Inferior parietal cortex (tissue), 1 donor: ENCODE data around the gene ENGASE.
"Not testable (repeated sequence)": the region's sequence is repeated elsewhere in the genome, so short reads cannot be mapped to it uniquely, and the experiment has no call there.

ENCODE experiments used
- DNase-seq: peaks from one replicate; pipeline ENCODE4 v3.0.0-alpha.2; 2016; ENCODE audit errors: extremely low spot score

The ENGASE gene, protein sequence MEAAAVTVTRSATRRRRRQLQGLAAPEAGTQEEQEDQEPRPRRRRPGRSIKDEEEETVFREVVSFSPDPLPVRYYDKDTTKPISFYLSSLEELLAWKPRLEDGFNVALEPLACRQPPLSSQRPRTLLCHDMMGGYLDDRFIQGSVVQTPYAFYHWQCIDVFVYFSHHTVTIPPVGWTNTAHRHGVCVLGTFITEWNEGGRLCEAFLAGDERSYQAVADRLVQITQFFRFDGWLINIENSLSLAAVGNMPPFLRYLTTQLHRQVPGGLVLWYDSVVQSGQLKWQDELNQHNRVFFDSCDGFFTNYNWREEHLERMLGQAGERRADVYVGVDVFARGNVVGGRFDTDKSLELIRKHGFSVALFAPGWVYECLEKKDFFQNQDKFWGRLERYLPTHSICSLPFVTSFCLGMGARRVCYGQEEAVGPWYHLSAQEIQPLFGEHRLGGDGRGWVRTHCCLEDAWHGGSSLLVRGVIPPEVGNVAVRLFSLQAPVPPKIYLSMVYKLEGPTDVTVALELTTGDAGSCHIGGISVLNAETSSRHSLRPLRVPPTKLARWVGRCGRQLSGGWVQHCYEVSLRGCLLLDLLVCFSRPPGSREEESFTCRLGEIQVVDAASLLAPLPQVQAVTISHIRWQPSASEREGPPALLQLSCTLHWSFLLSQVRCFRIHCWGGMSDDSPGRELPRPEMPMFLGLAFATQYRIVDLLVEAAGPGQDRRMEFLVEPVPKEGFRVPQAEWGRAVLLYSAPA

GRCh38 chr17:79074649-79075445, at the start of gene ENGASE:
ENGASE (plus strand) TSS chr17:79074824; CDS start chr17:79074945, 121 bp downstream.
- DNase-seq: peak; percentile 91

GRCh38 chr17:79024901-79025737, 49.5 kb upstream of the ENGASE start:
- DNase-seq: no peak

GRCh38 chr17:79026376-79027273, 48.0 kb upstream of the ENGASE start:
- no peak for DNase-seq

DNA sequence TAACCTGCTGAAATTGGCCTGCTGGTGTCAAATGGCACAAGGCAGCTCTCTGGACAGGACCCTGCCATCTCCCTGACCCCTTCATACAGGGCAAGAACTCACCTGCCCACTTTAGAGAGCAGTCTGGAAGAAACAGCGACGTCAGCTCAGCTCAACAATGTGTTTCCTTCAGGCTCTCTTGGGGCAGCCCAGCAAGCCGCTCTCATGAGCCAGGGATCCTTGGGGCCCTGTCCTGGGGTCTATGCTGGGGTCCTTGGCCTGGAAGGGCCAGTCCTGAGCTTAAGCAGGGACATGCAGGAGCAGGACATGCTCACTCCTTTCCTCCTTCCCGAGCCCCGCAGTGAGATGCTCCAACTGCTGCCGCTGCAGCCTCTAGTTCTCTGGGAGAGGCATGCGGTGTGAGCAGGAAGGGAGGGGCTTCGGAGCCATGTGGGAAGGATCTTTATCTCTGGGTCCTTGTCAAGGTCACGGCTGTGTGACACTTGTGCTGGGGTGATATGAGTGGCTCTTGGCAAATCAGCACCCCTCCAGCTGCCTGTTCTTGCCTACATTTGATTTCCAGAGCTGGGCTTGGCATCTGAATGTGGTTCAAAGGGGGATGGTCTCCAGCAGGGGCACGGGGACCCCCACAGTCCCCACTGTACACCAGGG, 47.2 kb upstream of the ENGASE start:
- DNase-seq: no peak

GRCh38 chr17:79027925-79028491, 46.6 kb upstream of the ENGASE start:
- no peak for DNase-seq

DNA sequence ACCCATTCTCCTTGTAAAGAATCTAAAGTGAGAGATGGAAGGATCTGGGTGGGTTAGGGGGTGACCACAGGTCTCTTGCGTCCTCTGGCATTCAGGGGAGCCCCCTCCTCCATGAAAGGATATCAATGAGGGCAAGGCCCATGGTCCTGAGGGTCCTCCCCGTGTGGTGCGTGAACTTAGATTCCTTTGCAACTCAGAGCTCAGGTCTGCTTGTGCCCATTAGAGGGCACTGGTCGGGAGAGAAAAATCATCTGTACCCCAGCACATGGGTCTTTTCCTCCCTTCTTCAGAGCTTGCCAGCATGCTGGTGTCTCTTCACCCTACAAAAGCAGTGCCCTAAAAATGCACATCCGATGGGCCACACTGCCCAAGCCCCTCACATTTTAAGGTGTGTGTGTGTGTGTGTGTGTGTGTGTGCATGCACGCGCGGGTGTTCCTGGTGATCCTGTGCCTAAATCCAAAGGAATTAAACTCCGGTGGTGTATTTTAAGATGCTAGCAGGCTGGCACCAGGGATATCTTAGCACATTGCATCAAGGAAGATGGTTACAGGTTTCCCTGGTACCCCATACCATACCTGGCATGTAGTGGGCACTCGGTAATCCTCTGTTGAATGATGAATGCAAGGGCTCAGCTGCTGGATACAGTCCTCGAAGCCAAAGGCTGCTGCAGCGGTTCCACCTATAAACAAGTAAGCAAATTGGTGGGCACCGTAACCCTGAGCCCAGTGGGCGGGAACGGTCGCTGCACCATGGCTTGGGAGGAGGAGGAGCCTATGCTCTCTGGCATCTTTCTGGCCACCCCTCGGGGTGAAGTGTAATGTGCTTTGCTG, 45.9 kb upstream of the ENGASE start:
- no peak for DNase-seq

- DNase-seq: no peak
Measured at GRCh38 chr17:79029327-79030009, 45.2 kb upstream of the ENGASE start.

GRCh38 chr17:79030636-79031035, 44.0 kb upstream of the ENGASE start:
- not testable (repeated sequence) for DNase-seq

- DNase-seq: no peak
Measured at GRCh38 chr17:79031996-79032875, 42.4 kb upstream of the ENGASE start.

- no peak for DNase-seq
Measured at GRCh38 chr17:79033046-79033616, 41.5 kb upstream of the ENGASE start.

GRCh38 chr17:79033741-79034501, 40.7 kb upstream of the ENGASE start:
- peak; percentile 42 for DNase-seq

DNA sequence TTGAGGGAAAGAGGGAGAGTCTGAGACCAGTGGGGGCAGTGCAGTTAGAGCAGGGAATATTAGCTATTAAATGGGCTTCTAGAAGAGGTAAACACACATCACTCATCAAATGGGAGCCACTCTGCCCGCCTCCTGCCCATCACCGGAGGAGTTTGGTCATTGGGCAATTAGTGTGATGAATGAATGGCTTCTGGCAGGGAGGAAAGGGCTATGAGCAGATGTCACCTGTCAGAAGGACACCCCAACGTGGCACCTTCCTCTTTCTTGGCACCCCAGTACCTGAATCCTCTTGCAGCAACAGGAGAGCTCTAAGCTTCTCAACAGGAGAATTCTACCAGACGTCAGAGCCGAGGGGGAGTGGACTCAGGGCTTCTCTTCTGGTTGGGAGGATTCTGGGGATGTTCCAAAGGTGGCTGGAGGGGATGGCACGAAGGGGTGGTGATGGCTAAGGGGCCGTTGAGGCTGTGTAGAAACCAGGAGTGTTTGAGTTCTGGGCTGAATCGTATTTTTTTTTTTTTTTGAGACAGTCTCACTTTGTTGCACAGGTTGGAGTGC, 39.6 kb upstream of the ENGASE start:
- DNase-seq: no peak

GRCh38 chr17:79035686-79036085, 38.9 kb upstream of the ENGASE start:
- DNase-seq: no peak

GRCh38 chr17:79036181-79036580, 38.4 kb upstream of the ENGASE start:
- DNase-seq: no peak

DNA sequence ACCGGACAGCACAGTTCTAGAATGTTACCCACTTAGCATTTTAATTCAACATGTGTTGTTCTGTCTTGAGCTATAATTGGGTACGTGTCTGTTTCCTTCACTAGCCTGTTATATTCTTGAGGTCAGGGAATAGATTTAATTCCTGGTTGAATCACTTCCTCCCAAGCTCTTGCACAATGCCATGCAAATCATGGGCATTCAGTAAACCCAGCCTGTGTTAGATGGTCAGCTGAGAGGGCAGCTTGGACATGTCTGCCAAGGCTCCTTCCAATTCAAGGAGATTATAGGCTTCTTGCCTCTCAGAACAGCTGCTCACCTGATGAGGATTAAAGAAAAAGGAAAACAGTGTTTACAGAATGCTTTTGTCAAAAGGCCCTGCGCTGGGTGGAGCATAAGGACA, 38.0 kb upstream of the ENGASE start:
- no peak for DNase-seq
